Measurements from ENCODE around the gene SEMA6D. TPM values are rescaled to one million over a fixed set of nuclear protein-coding genes. Genes with fewer than 3 reads are reported as not detected.

Gene SEMA6D
- polyA plus RNA-seq, 3 donors = 1.7 to 2.8 (median 2.1) TPM

GRCh38 chr15:47767035-47767434 lies 49.7 kb downstream of the SEMA6D start:
- no peak overlapping the region for H3K27ac ChIP-seq (ENCODE audit: low read depth, low read length)
- 95 to 98% (median 98%) methylated on average over 5 of the region's 5 CpGs for WGBS, 3 donors

- WGBS, 3 donors = 82 to 83% (median 82%) methylated on average over 5 of the region's 5 CpGs
- H3K27ac ChIP-seq (ENCODE audit: low read depth, low read length) = no peak overlapping the region
Observed at GRCh38 chr15:47768735-47769134, 51.4 kb downstream of the SEMA6D start.

- no peak overlapping the region for H3K27ac ChIP-seq (ENCODE audit: low read depth, low read length)
- WGBS, 3 donors = 85 to 88% (median 87%) methylated on average over 5 of the region's 5 CpGs
Observed at GRCh38 chr15:47769166-47769565, 51.9 kb downstream of the SEMA6D start.

- WGBS, 3 donors = 67 to 89% (median 85%) methylated on average over 6 of the region's 6 CpGs
- no peak overlapping the region for H3K27ac ChIP-seq (ENCODE audit: low read depth, low read length)
Observed at GRCh38 chr15:47773143-47773542, 55.8 kb downstream of the SEMA6D start.

GRCh38 chr15:47778263-47778770 lies 61.0 kb downstream of the SEMA6D start:
- no peak overlapping the region for H3K27ac ChIP-seq (ENCODE audit: low read depth, low read length)
- WGBS, 3 donors = 0 to 55% (median 38%) methylated on average over 1 of the region's 1 CpG

GRCh38 chr15:47780971-47781370 lies 63.7 kb downstream of the SEMA6D start:
- 42 to 52% (median 49%) methylated on average over 2 of the region's 2 CpGs for WGBS, 3 donors
- no peak overlapping the region for H3K27ac ChIP-seq (ENCODE audit: low read depth, low read length)

GRCh38 chr15:47781527-47781926 lies 64.2 kb downstream of the SEMA6D start:
- 36 to 53% (median 48%) methylated on average over 3 of the region's 3 CpGs for WGBS, 3 donors
- H3K27ac ChIP-seq (ENCODE audit: low read depth, low read length) = no peak overlapping the region

- H3K27ac ChIP-seq (ENCODE audit: low read depth, low read length) = no peak overlapping the region
Observed at GRCh38 chr15:47784820-47785219, 67.5 kb downstream of the SEMA6D start.

- H3K27ac ChIP-seq (ENCODE audit: low read depth, low read length) = no peak overlapping the region
- 80 to 89% (median 83%) methylated on average over 4 of the region's 4 CpGs for WGBS, 3 donors
Observed at GRCh38 chr15:47786371-47786770, 69.1 kb downstream of the SEMA6D start.

GRCh38 chr15:47787875-47788274 lies 70.6 kb downstream of the SEMA6D start:
- H3K27ac ChIP-seq (ENCODE audit: low read depth, low read length) = no peak overlapping the region
- 67 to 90% (median 76%) methylated on average over 1 of the region's 1 CpG for WGBS, 3 donors

GRCh38 chr15:47788685-47789084 lies 71.4 kb downstream of the SEMA6D start:
- 77 to 88% (median 84%) methylated on average over 3 of the region's 3 CpGs for WGBS, 3 donors
- H3K27ac ChIP-seq (ENCODE audit: low read depth, low read length) = no peak overlapping the region

- WGBS, 3 donors = 67 to 71% (median 68%) methylated on average over 1 of the region's 1 CpG
- no peak overlapping the region for H3K27ac ChIP-seq (ENCODE audit: low read depth, low read length)
Observed at GRCh38 chr15:47791161-47791560, 73.9 kb downstream of the SEMA6D start.

GRCh38 chr15:47792231-47792630 lies 74.9 kb downstream of the SEMA6D start:
- WGBS, 3 donors = 78 to 86% (median 83%) methylated on average over 2 of the region's 2 CpGs
- H3K27ac ChIP-seq (ENCODE audit: low read depth, low read length) = no peak overlapping the region

GRCh38 chr15:47794252-47794914 lies 77.1 kb downstream of the SEMA6D start:
- no peak overlapping the region for H3K27ac ChIP-seq (ENCODE audit: low read depth, low read length)
- WGBS, 3 donors = 54 to 72% (median 66%) methylated on average over 3 of the region's 3 CpGs

GRCh38 chr15:47795864-47796263 lies 78.6 kb downstream of the SEMA6D start:
- no peak overlapping the region for H3K27ac ChIP-seq (ENCODE audit: low read depth, low read length)
- WGBS, 3 donors = 71 to 83% (median 71%) methylated on average over 3 of the region's 3 CpGs

GRCh38 chr15:47796339-47796738 lies 79.0 kb downstream of the SEMA6D start:
- no peak overlapping the region for H3K27ac ChIP-seq (ENCODE audit: low read depth, low read length)
- WGBS, 3 donors = 65 to 69% (median 66%) methylated on average over 3 of the region's 3 CpGs

GRCh38 chr15:47796830-47797229 lies 79.5 kb downstream of the SEMA6D start:
- no peak overlapping the region for H3K27ac ChIP-seq (ENCODE audit: low read depth, low read length)
- 58 to 81% (median 64%) methylated on average over 3 of the region's 3 CpGs for WGBS, 3 donors

GRCh38 chr15:47801522-47801921 lies 84.2 kb downstream of the SEMA6D start:
- no peak overlapping the region for H3K27ac ChIP-seq (ENCODE audit: low read depth, low read length)

GRCh38 chr15:47802216-47802615 lies 84.9 kb downstream of the SEMA6D start:
- no peak overlapping the region for H3K27ac ChIP-seq (ENCODE audit: low read depth, low read length)

More at GRCh38 chr15:47801522-47801921, 84.2 kb downstream of the SEMA6D start:
- 92 to 95% (median 95%) methylated on average over 3 of the region's 3 CpGs for WGBS, 3 donors

GRCh38 chr15:47803767-47804166 lies 86.5 kb downstream of the SEMA6D start:
- WGBS, 3 donors = 92 to 95% (median 94%) methylated on average over 2 of the region's 2 CpGs
- no peak overlapping the region for H3K27ac ChIP-seq (ENCODE audit: low read depth, low read length)

Data from adipose tissue (tissue), 3 donors.